Endothelial cell of umbilical vein (primary cell): ENCODE data around the gene CFAP70.

ENCODE experiments used
- CTCF ChIP-seq, 2 donors: IDR thresholded peaks; 1 replicate in 1 of 2; 2 replicates in 1 of 2; pipeline ENCODE4 v1.5.1; 2011; ENCODE audit warnings: low read length in 2 of 2, mild to moderate bottlenecking in 2 of 2, moderate library complexity in 2 of 2, control low read depth in 1 of 2, inconsistent platforms in 1 of 2, low read depth in 1 of 2; ENCODE audit not compliant: insufficient read depth in 1 of 2; ENCODE audit errors: extremely low read depth in 1 of 2
- EZH2 ChIP-seq: IDR thresholded peaks from 2 replicates; pipeline ENCODE4 v1.6.1; 2012; ENCODE audit warnings: borderline replicate concordance, low read depth, mild to moderate bottlenecking, moderate library complexity, low read length, inconsistent platforms; ENCODE audit not compliant: severe bottlenecking
- FOS ChIP-seq: IDR thresholded peaks from 2 replicates; pipeline ENCODE4 v1.6.1; 2011; ENCODE audit warnings: mild to moderate bottlenecking, low read length, moderate library complexity, borderline replicate concordance; ENCODE audit not compliant: insufficient read depth
- JUN ChIP-seq: IDR thresholded peaks from 2 replicates; pipeline ENCODE4 v1.6.1; 2011; ENCODE audit warnings: borderline replicate concordance, low read depth; ENCODE audit not compliant: insufficient read length, insufficient read depth
- MAX ChIP-seq: IDR thresholded peaks from 2 replicates; pipeline ENCODE4 v1.6.1; 2011; ENCODE audit not compliant: insufficient read depth, insufficient read length
- MYC ChIP-seq: IDR thresholded peaks from one replicate; pipeline ENCODE4 v1.6.1; 2011; ENCODE audit warnings: mild to moderate bottlenecking, low read depth, low read length
- POLR2A ChIP-seq: IDR thresholded peaks from 2 replicates; pipeline ENCODE4 v1.6.1; 2012; ENCODE audit warnings: low read depth, mild to moderate bottlenecking, control low read depth, low read length
- POLR2AphosphoS5 ChIP-seq: IDR thresholded peaks from 2 replicates; pipeline ENCODE4 v1.6.1; 2012; ENCODE audit warnings: low read depth, mild to moderate bottlenecking, control low read depth, low read length, moderate library complexity; ENCODE audit not compliant: insufficient read depth

- TF ChIP-seq POLR2AphosphoS5, result no peak
- no peak for TF ChIP-seq POLR2A
- no peak for TF ChIP-seq CTCF (IDR thresholded peaks at IDR 0.05; ENCODE audit: extremely low read depth in 1 of 2, insufficient read depth in 1 of 2, low read depth in 1 of 2, low read length in 2 of 2)
- no peak for TF ChIP-seq MYC
- TF ChIP-seq JUN, result no peak
- no peak for TF ChIP-seq EZH2
- TF ChIP-seq MAX, result no peak
- no peak for TF ChIP-seq FOS
Measured at GRCh38 chr10:73215749-73216148, 142.9 kb downstream of the CFAP70 start.
